A673 (cell line): Measurements from ENCODE around the gene NRTN.

ENCODE experiments used
- EZH2 ChIP-seq: fragments of 200-600 bp; sonication (generic); IDR thresholded peaks from 2 replicates; pipeline ENCODE4 v1.6.1; 2017; ENCODE audit warnings: borderline replicate concordance, low read depth, mild to moderate bottlenecking, mixed read lengths, antibody characterized with exemption, low read length; ENCODE audit not compliant: poor library complexity, severe bottlenecking
- TF ChIP-seq, protein P1 (sequence below): fragments of 300-800, 200-600 bp; sonication (generic); conservative IDR thresholded peaks from 2 replicates; pipeline ENCODE4 v1.5.1; 2017; ENCODE audit warnings: low read depth, mild to moderate bottlenecking, antibody characterized with exemption, low read length, moderate library complexity, mixed read lengths

DNA sequence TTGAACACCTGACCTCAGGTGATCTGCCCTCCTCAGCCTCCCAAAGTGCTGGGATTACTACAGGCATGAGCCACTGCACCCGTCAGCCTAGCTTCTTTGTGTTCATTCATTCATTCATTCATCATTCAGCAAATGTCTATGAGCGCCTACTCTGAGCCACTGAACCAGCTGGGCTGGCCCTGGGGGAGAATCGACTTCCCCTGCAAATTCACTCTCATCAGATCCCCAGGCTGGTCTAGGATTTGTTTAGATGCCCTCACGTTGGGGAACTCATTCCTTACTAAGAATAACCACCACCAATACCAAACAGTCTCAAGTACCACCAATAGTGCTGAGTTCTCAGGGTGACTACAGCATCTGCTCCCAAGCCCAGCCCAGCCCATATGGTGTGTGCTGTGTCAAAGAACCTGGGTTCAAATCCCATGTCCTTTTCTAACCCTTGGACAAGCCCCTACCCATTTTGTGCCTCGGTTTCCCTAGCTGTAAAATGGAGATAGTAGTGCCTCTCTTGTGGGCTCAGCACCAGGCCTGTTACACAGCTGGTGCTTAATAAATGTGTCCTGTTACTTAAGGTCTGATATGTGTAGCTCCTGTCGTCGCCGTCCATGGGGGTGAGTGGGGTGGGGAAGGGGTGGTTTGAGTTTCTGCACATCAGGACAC is 16.8 kb downstream of the NRTN start:
- TF ChIP-seq, protein P1, sequence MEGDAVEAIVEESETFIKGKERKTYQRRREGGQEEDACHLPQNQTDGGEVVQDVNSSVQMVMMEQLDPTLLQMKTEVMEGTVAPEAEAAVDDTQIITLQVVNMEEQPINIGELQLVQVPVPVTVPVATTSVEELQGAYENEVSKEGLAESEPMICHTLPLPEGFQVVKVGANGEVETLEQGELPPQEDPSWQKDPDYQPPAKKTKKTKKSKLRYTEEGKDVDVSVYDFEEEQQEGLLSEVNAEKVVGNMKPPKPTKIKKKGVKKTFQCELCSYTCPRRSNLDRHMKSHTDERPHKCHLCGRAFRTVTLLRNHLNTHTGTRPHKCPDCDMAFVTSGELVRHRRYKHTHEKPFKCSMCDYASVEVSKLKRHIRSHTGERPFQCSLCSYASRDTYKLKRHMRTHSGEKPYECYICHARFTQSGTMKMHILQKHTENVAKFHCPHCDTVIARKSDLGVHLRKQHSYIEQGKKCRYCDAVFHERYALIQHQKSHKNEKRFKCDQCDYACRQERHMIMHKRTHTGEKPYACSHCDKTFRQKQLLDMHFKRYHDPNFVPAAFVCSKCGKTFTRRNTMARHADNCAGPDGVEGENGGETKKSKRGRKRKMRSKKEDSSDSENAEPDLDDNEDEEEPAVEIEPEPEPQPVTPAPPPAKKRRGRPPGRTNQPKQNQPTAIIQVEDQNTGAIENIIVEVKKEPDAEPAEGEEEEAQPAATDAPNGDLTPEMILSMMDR: no peak
- no peak for TF ChIP-seq EZH2
